Stimulated activated CD4-positive, alpha-beta T cell treated with anti-CD3 and anti-CD28 coated beads, Interleukin-4, amount 100 ng/mL, for 48 hours (primary cell): ENCODE results near the gene LPAR1.
"Not testable (repeated sequence)": the region's sequence is repeated elsewhere in the genome, so short reads cannot be mapped to it uniquely, and the experiment has no call there.

Source experiments
- DNase-seq, 2 donors: peaks; one replicate each; pipeline ENCODE4 v3.0.0-alpha.2; 2020; ENCODE audit warnings: low read depth in 2 of 2

Gene LPAR1

GRCh38 chr9:111038331-111039230 lies at the start of gene LPAR1:
Gene LPAR1 (minus strand): TSS chr9:111038470. CDS start chr9:110972117, 66,353 bp downstream.
- DNase-seq: no peak

- no peak for DNase-seq
Measured at GRCh38 chr9:111078391-111079038, 40.2 kb upstream of the LPAR1 start.

GRCh38 chr9:111076519-111076918 lies 38.2 kb upstream of the LPAR1 start:
- no peak for DNase-seq

GRCh38 chr9:111076042-111076441 lies 37.8 kb upstream of the LPAR1 start:
- no peak for DNase-seq

- DNase-seq: no peak
Measured at GRCh38 chr9:111074395-111074794, 36.1 kb upstream of the LPAR1 start.

- no peak for DNase-seq
Measured at GRCh38 chr9:111069183-111069582, 30.9 kb upstream of the LPAR1 start.

GRCh38 chr9:111068771-111069170 lies 30.5 kb upstream of the LPAR1 start:
- DNase-seq: no peak

GRCh38 chr9:111068383-111068730 lies 30.1 kb upstream of the LPAR1 start:
- no peak for DNase-seq

GRCh38 chr9:111066468-111066867 lies 28.2 kb upstream of the LPAR1 start:
- no peak for DNase-seq

GRCh38 chr9:111065414-111065813 lies 27.1 kb upstream of the LPAR1 start:
- DNase-seq: no peak

- DNase-seq: no peak
Measured at GRCh38 chr9:111064160-111064837, 26.0 kb upstream of the LPAR1 start.

GRCh38 chr9:111063332-111063731 lies 25.1 kb upstream of the LPAR1 start:
- no peak for DNase-seq

GRCh38 chr9:111058166-111058565 lies 19.9 kb upstream of the LPAR1 start:
- no peak for DNase-seq

- no peak for DNase-seq
Measured at GRCh38 chr9:111056538-111056937, 18.3 kb upstream of the LPAR1 start.

- no peak for DNase-seq
Measured at GRCh38 chr9:111052791-111053190, 14.5 kb upstream of the LPAR1 start.

- DNase-seq: no peak
Measured at GRCh38 chr9:111051400-111051799, 13.1 kb upstream of the LPAR1 start.

- DNase-seq: no peak
Measured at GRCh38 chr9:111050819-111051218, 12.5 kb upstream of the LPAR1 start.

GRCh38 chr9:111047287-111047686 lies 9.0 kb upstream of the LPAR1 start:
- DNase-seq: not testable (repeated sequence)

GRCh38 chr9:111041902-111042301 lies 3.6 kb upstream of the LPAR1 start:
- DNase-seq: no peak

- DNase-seq: no peak
Measured at GRCh38 chr9:111040494-111040893, 2.2 kb upstream of the LPAR1 start.

GRCh38 chr9:111039231-111039906 lies 1.1 kb upstream of the LPAR1 start:
- no peak for DNase-seq

GRCh38 chr9:111037708-111038330 lies 451 bp downstream of the LPAR1 start:
- no peak for DNase-seq
